IMR-90 (cell line): Measurements from ENCODE around the gene ANGPTL5.

Experiments used
- CEBPB ChIP-seq: IDR thresholded peaks from 2 replicates; pipeline ENCODE4 v1.6.1; 2012; ENCODE audit warnings: low read depth, low read length, improper control_type of control experiment
- NFE2L2 ChIP-seq: fragments of 150-350 bp; IDR thresholded peaks from 2 replicates; pipeline ENCODE4 v1.6.1; 2016; ENCODE audit warnings: low read depth, mild to moderate bottlenecking, low read length
- POLR2A ChIP-seq: IDR thresholded peaks from 2 replicates; pipeline ENCODE4 v1.6.1; 2012; ENCODE audit warnings: mild to moderate bottlenecking, low read depth, low read length
- RCOR1 ChIP-seq: IDR thresholded peaks from 2 replicates; pipeline ENCODE4 v1.6.1; 2012; ENCODE audit warnings: mild to moderate bottlenecking, low read length, improper control_type of control experiment; ENCODE audit not compliant: insufficient replicate concordance
- SMC3 ChIP-seq: fragments of 150-350 bp; IDR thresholded peaks from 2 replicates; pipeline ENCODE4 v1.6.1; 2016; ENCODE audit warnings: low read depth, mild to moderate bottlenecking, antibody characterized with exemption, low read length, moderate library complexity
- TF ChIP-seq, protein P1 (sequence below): conservative IDR thresholded peaks from 2 replicates; pipeline ENCODE4 v1.5.1; 2012; ENCODE audit warnings: mild to moderate bottlenecking, low read depth, low read length, improper control_type of control experiment
- TF ChIP-seq, protein P2 (sequence below): fragments of 150-350 bp; IDR thresholded peaks from 2 replicates; pipeline ENCODE4 v1.6.1; 2017; ENCODE audit warnings: mild to moderate bottlenecking, antibody characterized with exemption, low read length, low read depth

GRCh38 chr11:101923554-101923953 is 7.2 kb upstream of the ANGPTL5 start:
- TF ChIP-seq RCOR1 (no peak), POLR2A (no peak), SMC3 (no peak), CEBPB (no peak), NFE2L2 (no peak)
- TF ChIP-seq, protein P1, sequence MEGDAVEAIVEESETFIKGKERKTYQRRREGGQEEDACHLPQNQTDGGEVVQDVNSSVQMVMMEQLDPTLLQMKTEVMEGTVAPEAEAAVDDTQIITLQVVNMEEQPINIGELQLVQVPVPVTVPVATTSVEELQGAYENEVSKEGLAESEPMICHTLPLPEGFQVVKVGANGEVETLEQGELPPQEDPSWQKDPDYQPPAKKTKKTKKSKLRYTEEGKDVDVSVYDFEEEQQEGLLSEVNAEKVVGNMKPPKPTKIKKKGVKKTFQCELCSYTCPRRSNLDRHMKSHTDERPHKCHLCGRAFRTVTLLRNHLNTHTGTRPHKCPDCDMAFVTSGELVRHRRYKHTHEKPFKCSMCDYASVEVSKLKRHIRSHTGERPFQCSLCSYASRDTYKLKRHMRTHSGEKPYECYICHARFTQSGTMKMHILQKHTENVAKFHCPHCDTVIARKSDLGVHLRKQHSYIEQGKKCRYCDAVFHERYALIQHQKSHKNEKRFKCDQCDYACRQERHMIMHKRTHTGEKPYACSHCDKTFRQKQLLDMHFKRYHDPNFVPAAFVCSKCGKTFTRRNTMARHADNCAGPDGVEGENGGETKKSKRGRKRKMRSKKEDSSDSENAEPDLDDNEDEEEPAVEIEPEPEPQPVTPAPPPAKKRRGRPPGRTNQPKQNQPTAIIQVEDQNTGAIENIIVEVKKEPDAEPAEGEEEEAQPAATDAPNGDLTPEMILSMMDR: no peak
- TF ChIP-seq, protein P2, sequence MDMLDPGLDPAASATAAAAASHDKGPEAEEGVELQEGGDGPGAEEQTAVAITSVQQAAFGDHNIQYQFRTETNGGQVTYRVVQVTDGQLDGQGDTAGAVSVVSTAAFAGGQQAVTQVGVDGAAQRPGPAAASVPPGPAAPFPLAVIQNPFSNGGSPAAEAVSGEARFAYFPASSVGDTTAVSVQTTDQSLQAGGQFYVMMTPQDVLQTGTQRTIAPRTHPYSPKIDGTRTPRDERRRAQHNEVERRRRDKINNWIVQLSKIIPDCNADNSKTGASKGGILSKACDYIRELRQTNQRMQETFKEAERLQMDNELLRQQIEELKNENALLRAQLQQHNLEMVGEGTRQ: no peak
